Transverse colon (tissue), 4 donors: ENCODE measurements around the gene TGM1. TPM values are rescaled to one million over a fixed set of nuclear protein-coding genes. Genes with fewer than 3 reads are reported as not detected.

Experiments used
- DNase-seq: peaks from one replicate; pipeline ENCODE4 v3.0.0-alpha.2; 2019
- H3K27ac ChIP-seq, 4 donors: fragments of 200-600 bp; sonication (generic); 2 replicates each; pipeline ENCODE4 v1.5.1; 2016 to 2018; ENCODE audit warnings: inconsistent platforms in 4 of 4
- H3K27me3 ChIP-seq: fragments of 200-600 bp; sonication (generic); 2 replicates; pipeline ENCODE4 v1.5.1; 2017; ENCODE audit warnings: inconsistent platforms
- H3K36me3 ChIP-seq, 4 donors: fragments of 200-600 bp; sonication (generic); 2 replicates each; pipeline ENCODE4 v1.5.1; 2017 to 2019; ENCODE audit warnings: inconsistent platforms in 4 of 4
- H3K4me1 ChIP-seq, 4 donors: fragments of 200-600 bp; sonication (generic); 2 replicates each; pipeline ENCODE4 v1.5.1; 2017 to 2020; ENCODE audit warnings: inconsistent platforms in 4 of 4
- H3K4me3 ChIP-seq, 4 donors: fragments of 200-600 bp; sonication (generic); 1 replicate in 1 of 4; 2 replicates in 3 of 4; pipeline versions ENCODE4 v1.5.1 to v1.6.1; 2017 to 2019; ENCODE audit warnings: inconsistent platforms in 4 of 4
- H3K9me3 ChIP-seq, 2 donors: fragments of 200-600 bp; sonication (generic); 2 replicates each; pipeline ENCODE4 v1.5.1; 2017 to 2019; ENCODE audit warnings: inconsistent platforms in 2 of 2
- EP300 ChIP-seq: sonication (generic); formaldehyde crosslinking; IDR thresholded peaks from one replicate; pipeline ENCODE4 v1.6.1; 2017; ENCODE audit warnings: antibody characterized with exemption, low read depth
- POLR2A ChIP-seq: fragments of 450-650 bp; IDR thresholded peaks from one replicate; pipeline ENCODE4 v1.6.1; 2016; ENCODE audit warnings: antibody characterized with exemption, mild to moderate bottlenecking, moderate library complexity
- POLR2AphosphoS5 ChIP-seq, 3 donors: sonication (generic); formaldehyde crosslinking; IDR thresholded peaks; one replicate each; pipeline ENCODE4 v1.6.1; 2016; ENCODE audit warnings: antibody characterized with exemption in 3 of 3
- WGBS, 2 donors: methylation state at CpG; one replicate each; pipeline ENCODE4 v1.1.5; 2018; ENCODE audit warnings: low coverage in 1 of 2; 5-methylcytosine and 5-hydroxymethylcytosine counted together
- in situ Hi-C, 4 donors: fragments of 200-750 bp; cut with MboI; loops; one replicate each; pipeline versions ENCODE4 v1.15.0 to v1.15.1; 2017; ENCODE audit warnings: low sequenced_read_pairs in 3 of 4, low pct_ligation_motif_present in 1 of 4, low pct_unique_long_range_greater_than_20kb in 1 of 4
- intact Hi-C: fragments of 100-400 bp; cut with DNase I; formaldehyde crosslinking; loops from one replicate; pipeline ENCODE4 v1.15.1; 2023; ENCODE audit warnings: low total_unique reads
- total RNA-seq, 4 donors: library from RNA; depleted of rRNA; stranded (reverse); fragments of >200 nt; gene quantifications; one replicate each; pipeline ENCODE4 v1.1.0, GENCODE V29; 2016
- TF ChIP-seq, protein P1 (sequence below), 5 experiments: fragments of 200-600 bp in 3 of 5; fragments of 450-650 bp in 2 of 5; sonication (generic) in 3 of 5; IDR thresholded peaks; 1 replicate in 2 of 5; 2 replicates in 3 of 5; pipeline ENCODE4 v1.5.1; 2016 to 2017; ENCODE audit warnings: antibody characterized with exemption in 5 of 5, inconsistent platforms in 3 of 5, mild to moderate bottlenecking in 2 of 5, moderate library complexity in 1 of 5

TGM1 gene
- total RNA-seq, 4 donors from 2014 or later: 1.4 to 96.5 (median 2.2) TPM; not detected in 1

- H3K27ac ChIP-seq: no peak overlapping the region
- H3K27me3 ChIP-seq: no peaks in the 10 kb centered on the region
- TF ChIP-seq, protein P1, sequence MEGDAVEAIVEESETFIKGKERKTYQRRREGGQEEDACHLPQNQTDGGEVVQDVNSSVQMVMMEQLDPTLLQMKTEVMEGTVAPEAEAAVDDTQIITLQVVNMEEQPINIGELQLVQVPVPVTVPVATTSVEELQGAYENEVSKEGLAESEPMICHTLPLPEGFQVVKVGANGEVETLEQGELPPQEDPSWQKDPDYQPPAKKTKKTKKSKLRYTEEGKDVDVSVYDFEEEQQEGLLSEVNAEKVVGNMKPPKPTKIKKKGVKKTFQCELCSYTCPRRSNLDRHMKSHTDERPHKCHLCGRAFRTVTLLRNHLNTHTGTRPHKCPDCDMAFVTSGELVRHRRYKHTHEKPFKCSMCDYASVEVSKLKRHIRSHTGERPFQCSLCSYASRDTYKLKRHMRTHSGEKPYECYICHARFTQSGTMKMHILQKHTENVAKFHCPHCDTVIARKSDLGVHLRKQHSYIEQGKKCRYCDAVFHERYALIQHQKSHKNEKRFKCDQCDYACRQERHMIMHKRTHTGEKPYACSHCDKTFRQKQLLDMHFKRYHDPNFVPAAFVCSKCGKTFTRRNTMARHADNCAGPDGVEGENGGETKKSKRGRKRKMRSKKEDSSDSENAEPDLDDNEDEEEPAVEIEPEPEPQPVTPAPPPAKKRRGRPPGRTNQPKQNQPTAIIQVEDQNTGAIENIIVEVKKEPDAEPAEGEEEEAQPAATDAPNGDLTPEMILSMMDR (IDR thresholded peaks at IDR 0.05): no peak
- H3K4me1 ChIP-seq: peaks cover 29 to 47% (median 32%) of the 10 kb centered on the region in 4 donors
- WGBS, 2 donors: 87 to 90% methylated on average over 5 of the region's 5 CpGs
- H3K36me3 ChIP-seq: peaks cover 0 to 35% (median 13%) of the 10 kb centered on the region in 4 donors
- intact Hi-C loops: no loop called here
- H3K4me3 ChIP-seq: no peak overlapping the region
- in situ Hi-C loops: loop anchor here in 3 of 4 donors (25.0 kb wide), 1 partner anchor 201 kb away; the partner anchor contains the start of genes CBLN3 (in 3 of the 3), KHNYN (in 3 of the 3) and SDR39U1 (in 3 of the 3)
- no peaks in the 10 kb centered on the region for H3K9me3 ChIP-seq
- DNase-seq: no peak
Measured at GRCh38 chr14:24235804-24236688, 26.9 kb downstream of the TGM1 start.

DNA sequence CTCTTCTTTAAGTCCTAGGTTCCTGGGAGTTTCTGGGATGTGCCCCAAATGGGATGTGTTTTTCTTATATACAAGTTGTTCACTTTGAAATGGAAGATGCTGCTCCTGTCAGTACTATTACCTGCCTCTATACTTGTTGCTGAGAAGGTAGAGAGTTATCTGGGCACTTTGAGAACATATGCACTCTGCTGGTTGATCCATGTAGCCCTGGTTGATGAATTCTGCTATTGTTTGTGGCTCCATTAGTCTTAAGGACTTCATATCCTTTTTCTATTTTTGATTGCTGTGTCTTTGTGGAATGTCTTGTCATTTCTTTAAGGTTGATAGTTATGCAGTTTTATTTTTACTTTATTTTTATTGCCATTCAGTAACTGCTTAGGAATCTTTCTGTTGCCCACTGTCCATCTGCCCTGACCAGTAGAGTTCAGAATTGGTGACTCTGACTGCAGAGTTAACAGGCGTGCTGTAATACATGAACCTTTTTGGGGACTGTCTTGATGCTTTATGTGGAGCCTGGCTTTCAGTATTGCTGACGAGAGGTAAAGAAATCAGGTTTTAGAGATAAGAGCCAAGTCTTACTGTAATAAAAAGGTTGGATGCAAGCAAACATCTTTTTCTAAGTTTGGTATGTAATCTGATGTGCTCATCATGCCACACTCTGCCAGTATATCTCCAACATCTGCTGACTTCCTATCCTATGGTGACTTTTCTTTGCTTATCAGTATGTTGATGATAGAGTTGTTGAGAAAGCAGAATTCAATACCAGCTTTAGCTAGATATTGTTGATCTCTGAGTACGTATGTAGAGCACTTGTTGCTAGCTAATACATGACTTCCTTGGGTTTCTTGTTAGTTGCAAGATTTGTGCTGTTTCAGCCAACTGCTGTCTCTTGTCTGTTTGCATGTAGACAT lies 28.6 kb downstream of the TGM1 start:
- DNase-seq: no peak
- Histone ChIP-seq H3K27me3 (no peaks in the 10 kb centered on the region), H3K36me3 (peaks cover 0 to 23% (median 7%) of the 10 kb centered on the region in 4 donors), H3K4me3 (no peak overlapping the region), H3K9me3 (no peaks in the 10 kb centered on the region), H3K4me1 (peaks cover 17 to 36% (median 23%) of the 10 kb centered on the region in 4 donors), H3K27ac (peak overlapping the region in 2 of 4 donors; percentile 86 to 96)
- intact Hi-C loops: loop anchor here (5.0 kb wide), 1 partner anchor 208 kb away; the partner anchor contains the start of gene SDR39U1
- in situ Hi-C loops: loop anchor here in 3 of 4 donors (25.0 kb wide), 1 partner anchor 203 kb away; the partner anchor contains the start of genes CBLN3 (in 3 of the 3), KHNYN (in 3 of the 3) and SDR39U1 (in 3 of the 3)
- whole genome bisulfite sequencing, 2 donors: 89 to 100% methylated on average over 3 of the region's 3 CpGs
- TF ChIP-seq POLR2AphosphoS5 (IDR thresholded peaks at IDR 0.05): no peak
- TF ChIP-seq, protein P1 (IDR thresholded peaks at IDR 0.05): no peak
- no peak for TF ChIP-seq POLR2A
- no peak for TF ChIP-seq EP300

GRCh38 chr14:24233538-24233866 lies 29.5 kb downstream of the TGM1 start:
- peak overlapping the region in 3 of 4 donors; percentile 73 to 87 (median 76) for H3K4me3 ChIP-seq
- H3K27me3 ChIP-seq: no peaks in the 10 kb centered on the region
- 70 to 94% methylated on average over 2 of the region's 2 CpGs for WGBS, 2 donors
- H3K36me3 ChIP-seq: peaks cover 0 to 18% (median 3%) of the 10 kb centered on the region in 4 donors
- peaks cover 16 to 29% (median 23%) of the 10 kb centered on the region in 4 donors for H3K4me1 ChIP-seq
- TF ChIP-seq, protein P1 (IDR thresholded peaks at IDR 0.05): no peak
- TF ChIP-seq POLR2A (no peak), EP300 (no peak), POLR2AphosphoS5 (IDR thresholded peaks at IDR 0.05) (no peak)
- in situ Hi-C loops: loop anchor here in 3 of 4 donors (25.0 kb wide), 1 partner anchor 204 kb away; the partner anchor contains the start of genes CBLN3 (in 3 of the 3), KHNYN (in 3 of the 3) and SDR39U1 (in 3 of the 3)
- no peaks in the 10 kb centered on the region for H3K9me3 ChIP-seq
- intact Hi-C loops: loop anchor here (5.0 kb wide), 1 partner anchor 209 kb away; the partner anchor contains the start of gene SDR39U1
- peak overlapping the region; percentile 86 to 96 (median 92) for H3K27ac ChIP-seq
- DNase-seq: no peak
